HT-29 (cell line): ENCODE results near the gene RAD51B. TPM values are rescaled to one million over a fixed set of nuclear protein-coding genes. Genes with fewer than 3 reads are reported as not detected.

Experiments
- DNase-seq: peaks from one replicate; pipeline ENCODE4 v3.0.0-alpha.2; 2015; ENCODE audit warnings: low spot score
- total RNA-seq: library from RNA; depleted of rRNA; stranded (reverse); fragments of >200 nt; shearing (Covaris generic); gene quantifications from 2 replicates; pipeline ENCODE4 v1.2.3, GENCODE V29; 2014

RAD51B gene
- total RNA-seq, 1 experiment from 2014 or later: 5.9 TPM

DNA sequence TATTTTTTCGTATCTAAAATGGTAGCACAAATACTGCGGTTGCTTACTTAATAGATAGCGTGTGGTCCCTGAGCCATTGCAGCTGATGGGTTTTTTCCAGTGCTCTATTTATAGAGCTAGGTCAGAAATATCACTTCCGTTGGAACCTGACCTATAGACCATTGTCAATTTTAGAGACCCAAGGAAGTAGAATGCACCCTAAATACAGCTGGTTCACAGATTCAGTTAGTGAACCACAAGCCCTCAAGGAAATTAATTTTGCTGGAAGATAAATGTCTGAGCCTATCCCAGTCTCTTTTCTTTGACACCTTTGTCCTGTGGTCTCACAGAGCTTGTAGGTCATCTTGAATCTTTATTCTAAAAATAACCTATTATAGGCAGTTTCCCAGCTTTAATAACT is 582.3 kb downstream of the RAD51B start:
- DNase-seq: no peak

DNA sequence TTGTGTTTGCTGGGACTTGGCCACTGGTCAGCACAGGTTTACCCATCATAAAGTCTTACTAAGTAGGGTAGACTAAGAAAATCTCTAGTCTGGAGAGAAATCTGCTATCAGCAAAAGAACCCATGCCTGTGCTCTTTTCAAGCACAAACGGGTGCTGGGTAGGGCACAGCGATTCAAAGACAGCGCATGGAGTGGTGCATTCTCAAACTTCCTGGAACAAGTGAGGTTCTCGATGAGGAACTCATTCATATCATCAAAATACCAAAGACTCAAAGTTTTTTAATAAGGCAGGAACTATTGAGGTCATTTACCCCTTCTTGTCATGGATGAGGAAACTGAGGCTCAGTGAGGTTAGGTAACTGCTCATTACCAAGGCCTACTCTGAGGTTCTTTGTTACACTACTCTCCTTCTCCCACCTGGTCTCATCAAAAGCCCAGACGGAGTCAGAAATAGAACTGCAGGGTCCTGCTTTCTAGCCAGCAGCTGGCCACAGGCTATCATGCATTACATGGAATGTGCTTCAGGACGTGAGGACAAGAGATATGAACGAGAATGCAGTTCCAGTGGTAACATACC is 583.0 kb downstream of the RAD51B start:
- no peak for DNase-seq

DNA sequence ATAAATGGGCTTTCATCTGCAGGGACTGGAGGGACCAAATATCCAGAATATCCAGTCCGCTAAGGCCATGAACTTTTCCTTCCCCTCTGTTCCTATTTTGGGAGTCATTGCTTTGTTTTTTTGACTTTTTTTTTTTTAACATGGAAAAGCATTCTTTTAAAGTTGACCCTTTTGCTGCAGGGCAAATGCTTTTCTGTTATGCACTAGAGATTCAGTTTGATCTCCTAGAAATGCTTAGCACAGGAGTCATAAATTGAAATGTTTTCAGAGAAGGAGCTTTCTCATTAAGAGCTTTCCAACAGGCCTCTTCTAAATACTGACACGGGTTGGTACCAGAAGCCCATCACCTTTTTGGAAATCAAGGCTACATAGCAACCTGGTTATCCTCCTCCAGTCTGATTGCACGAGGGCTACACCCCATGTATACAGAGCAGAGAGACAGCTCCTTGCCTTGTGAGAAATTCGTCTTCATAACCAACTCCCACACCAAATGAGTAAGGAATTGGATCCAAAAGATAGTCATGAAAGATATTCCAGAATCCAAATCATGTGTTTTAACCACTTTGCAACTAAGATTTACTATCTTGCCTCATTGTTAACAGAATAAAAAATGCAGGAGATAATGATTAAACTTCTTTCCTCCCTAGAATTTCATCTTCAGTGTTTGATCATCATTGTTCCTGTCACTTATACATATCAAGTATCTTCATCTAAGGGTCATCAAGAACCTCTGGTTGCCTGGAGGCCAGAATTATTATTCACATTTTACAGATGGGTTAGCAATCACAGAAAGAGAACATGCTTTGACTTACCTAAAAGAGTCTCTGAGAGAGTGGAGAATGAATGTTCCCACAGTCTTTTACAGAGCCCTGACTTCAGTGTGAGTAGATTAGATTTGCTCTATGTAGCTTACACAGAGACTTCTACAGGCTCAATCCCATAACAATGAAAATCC is 583.9 kb downstream of the RAD51B start:
- no peak for DNase-seq

DNA sequence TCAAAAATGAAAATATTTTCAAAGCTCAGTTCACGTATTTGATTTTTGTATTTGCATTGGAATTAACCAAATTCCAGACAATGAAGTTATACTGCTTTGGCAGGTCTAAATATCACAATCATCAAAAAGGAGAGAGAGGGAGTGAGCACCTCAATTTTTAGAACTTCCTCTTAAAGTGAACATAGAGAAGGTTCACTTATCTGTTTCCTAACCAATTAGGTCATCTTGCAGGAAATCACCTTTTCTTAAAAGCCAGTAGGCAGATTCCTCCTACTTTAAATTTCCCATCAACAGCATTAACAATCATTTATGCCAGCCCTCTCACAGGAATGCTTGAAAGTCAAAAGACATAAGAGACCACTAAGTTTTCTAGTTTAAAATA is 584.6 kb downstream of the RAD51B start:
- DNase-seq: no peak

DNA sequence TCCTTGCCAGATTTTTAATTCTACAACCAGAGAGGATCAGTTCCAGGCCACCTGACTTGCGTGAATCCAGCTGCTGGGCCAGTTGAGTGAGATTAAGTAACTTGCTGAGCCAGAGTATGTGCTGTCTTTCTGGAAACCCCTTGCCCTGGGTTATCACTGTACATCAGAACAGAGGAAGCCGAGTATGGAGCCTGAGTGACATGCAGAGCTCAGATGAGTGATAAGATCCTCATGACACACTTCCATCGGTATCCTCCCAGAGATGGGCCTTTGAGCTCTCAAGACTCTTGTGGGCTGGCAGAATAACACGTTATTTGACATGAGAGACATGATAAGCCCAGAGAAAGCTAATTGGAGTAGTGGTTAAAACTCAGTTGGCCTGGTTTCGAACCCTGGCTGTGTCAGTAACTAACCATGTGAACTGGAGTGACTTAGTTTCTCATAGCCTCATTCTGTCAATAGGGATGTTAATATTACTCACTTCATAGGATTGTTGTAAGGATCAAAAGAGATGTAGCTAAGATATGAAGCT is 585.1 kb downstream of the RAD51B start:
- no peak for DNase-seq

DNA sequence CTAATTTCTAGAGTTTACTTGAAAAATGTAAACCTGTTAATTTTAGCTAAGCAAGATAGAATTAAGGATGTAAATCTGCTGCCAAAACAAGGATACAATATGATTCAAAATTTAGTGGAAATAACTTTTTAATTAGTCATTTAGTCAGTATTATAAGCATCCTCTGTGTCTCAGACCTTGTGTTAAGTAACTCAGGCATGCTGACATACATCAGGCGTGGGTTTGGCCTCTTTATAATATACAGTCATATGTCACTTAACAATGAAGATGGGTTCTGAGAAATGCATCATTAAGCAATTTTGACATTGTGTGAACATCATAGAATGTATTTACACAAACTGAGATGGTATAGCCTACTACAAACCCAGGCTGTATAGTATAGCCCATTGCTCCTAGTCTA is 586.4 kb downstream of the RAD51B start:
- DNase-seq: no peak

DNA sequence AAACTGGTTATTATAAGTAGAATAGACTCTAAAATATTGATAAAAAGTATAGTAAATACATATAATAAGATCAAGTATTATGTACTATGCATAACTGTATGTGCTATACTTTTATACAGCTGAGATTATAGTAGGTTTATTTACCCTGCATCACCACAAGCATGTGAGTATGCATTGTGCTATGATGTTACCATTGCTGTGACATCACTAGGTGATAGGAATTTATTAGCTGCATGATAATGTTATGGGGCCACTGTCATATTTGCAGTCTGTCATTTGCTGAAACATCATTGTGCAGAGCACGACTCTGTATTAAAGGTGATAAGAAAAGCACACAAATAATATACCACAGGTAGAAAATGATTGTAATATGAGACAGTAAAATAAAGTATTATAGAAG is 587.7 kb downstream of the RAD51B start:
- peak; percentile 22 for DNase-seq

DNA sequence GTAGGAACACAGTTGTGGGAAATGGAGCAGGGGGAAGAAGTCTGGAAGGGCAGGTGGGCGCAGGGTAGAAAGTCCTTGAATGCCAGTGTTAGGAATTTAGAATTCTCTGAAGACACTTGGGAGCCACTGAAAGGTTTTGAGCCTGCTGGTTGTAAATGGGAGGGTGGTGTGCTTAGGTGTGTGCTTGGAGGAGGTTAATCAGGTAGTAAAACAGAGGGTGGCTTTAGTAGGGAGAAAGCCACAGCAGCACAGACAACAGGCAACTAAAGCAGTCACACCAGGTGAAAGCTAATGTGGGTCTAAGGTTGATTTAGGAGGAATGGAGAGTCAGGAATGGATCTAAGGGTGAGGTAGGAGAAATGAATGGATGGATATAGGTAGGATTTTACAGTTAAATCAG is 588.2 kb downstream of the RAD51B start:
- peak; percentile 24 for DNase-seq

DNA sequence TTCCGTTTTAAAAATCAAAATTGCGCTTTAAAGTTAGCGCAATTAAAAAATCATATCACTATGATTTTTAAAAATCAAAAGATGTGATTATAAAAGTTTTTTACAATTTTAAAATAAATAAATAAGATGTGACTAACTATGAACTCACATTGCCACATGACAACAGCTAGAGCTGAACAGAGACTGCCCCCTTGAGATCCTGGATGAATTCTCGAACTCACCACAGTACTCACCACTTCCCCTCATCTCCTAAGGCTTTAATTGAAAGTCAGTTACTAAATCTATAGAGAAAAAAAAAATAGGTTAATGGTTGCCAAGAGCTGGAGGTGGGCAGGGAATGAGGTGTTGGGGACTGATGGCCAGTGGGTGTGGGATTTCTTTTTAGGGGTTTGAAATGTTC is 589.1 kb downstream of the RAD51B start:
- no peak for DNase-seq

DNA sequence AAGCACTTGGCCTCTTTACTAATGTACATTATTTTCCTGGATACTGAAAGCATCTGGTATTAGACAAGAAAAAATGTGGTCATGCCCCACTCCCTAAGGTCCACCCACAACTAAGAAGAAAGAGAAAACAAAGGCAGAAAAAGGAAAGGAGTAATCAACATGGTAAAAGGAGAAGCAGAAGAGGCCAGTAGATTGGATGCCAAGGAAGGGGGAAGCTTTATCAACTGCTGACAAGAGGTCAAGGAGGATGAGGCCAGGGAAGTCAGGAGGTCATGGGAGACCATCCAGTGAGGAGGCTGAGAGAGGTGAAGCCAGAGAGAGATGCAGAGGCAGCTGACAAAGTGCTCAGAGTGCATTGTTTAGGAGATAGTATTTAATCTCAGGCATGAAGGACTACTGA is 589.8 kb downstream of the RAD51B start:
- DNase-seq: no peak

DNA sequence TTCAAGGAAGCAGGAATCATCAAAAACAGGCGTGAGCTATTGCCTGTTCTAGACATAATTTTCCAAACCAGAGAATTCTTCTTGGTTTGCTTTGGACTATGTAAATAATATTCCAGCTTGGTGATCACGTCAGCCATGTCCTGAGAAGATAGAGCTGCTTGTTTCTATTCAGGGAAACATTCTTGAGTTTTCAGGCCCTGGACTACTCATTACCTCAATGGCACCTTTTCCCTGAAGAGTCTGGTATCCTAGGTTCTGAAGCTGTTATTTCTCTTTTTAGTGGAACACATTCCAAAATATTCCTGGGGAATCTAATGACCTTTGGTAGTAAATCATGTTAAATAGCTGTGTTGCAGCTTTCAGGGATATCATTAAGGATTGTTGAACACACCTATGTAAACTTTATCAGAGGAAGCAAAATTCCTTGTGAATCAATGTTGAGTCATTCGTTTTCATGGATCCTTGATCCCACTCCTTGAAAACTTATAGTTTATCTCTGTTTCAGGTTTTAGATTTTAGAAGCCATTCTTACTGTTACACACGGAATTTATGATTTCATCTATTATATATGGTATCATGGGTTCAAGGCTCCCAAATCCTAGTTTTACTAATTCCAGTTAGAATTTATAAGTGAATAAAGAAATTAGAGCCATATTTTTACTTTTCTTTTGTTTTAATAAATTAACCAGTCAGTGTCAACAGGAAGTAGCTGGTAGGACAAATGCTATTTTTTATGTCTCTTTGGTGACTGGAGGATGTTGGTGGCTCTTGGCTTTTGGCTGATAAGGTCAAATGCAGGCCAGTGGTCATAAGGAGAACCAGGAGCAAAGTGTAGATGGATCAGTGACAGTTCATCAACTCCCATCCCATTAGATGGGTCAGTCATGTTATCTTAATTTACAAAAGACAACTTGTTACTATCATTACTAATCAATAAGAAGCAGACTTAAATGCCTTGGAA is 593.2 kb downstream of the RAD51B start:
- peak; percentile 34 for DNase-seq

DNA sequence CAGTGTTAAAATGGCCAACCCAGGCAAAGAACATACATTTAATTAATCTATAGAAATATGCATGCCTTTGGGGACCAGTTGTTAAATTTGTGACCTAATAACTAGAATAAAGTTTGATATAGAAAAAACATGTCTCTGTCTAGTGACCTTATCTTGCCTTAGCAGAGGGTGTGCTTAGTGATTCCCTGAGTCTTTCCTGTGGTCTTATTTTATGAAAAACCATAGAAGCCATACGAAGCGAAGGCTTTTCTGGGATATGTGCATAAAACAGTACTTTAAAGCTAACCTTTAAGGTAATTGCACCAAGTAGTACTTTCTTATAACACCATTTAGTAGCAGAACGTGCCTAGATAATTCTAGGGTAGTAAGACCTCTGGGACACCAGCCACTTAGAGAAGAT is 593.9 kb downstream of the RAD51B start:
- no peak for DNase-seq

DNA sequence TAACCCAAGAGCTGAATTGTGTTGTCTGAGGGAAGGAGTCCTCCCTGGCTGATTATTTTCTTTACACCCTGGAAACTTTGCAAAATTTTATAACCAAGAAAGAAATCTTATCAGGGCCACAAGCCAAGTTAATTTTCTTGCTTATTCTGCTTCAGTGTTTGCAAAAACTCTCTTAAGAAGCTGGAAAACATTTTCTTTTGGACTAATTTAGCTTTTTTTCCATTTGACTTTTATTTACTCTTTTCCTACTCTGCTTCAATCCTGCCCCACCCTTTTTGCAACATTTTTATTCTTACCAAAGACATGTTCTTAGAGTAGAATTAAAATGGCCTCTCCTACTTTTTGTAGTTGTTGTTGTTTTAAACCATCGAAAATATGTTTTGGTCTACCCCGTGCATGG is 594.5 kb downstream of the RAD51B start:
- no peak for DNase-seq

DNA sequence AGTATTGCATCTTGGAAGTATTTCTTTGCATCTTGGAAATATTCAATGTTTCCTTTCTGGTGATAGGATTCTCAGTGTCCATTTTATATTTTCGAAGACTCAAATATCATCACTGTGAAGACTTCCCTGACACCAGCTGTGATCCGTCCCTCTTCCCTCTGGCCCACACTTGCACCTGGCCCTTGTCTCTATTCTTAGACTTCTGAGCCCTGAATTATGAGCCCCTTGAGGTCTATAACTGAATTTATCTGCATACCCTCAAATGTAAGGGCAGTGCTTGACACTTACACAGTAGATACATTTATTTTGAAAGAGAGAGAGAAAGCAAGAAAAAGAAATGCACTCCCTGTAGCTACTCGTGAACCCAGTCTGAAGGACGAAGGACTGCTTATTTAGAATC is 596.6 kb downstream of the RAD51B start:
- DNase-seq: no peak

DNA sequence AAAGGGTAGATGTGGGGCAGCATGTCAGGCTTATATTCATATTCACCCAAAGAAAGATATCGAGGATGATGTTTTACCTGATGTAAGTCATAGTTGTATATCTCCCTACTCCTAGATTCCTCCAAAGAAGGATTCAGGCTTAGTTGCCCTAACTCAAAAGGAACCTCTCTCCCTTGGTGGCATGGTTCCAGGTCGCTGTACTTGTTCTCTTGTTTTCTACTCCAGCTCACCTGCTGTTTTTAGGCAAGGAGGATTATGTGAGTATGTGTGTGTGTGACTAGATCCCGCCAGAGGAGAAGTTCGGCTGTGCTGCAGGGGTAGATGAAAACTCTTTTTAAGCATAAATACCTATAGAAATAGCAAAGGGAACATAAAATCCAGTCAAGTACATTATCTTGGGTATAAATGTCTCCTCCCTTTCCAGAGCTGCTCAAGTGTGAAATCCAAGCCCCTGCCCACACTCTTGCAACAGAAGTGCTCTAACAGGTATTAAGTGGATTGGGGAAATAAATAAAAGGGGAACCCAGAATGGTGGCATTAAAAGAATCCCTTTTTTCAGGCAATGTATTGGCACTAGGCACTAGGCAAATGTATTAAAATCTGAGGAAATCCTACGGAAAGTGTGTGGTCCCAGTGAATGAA is 597.6 kb downstream of the RAD51B start:
- DNase-seq: no peak

DNA sequence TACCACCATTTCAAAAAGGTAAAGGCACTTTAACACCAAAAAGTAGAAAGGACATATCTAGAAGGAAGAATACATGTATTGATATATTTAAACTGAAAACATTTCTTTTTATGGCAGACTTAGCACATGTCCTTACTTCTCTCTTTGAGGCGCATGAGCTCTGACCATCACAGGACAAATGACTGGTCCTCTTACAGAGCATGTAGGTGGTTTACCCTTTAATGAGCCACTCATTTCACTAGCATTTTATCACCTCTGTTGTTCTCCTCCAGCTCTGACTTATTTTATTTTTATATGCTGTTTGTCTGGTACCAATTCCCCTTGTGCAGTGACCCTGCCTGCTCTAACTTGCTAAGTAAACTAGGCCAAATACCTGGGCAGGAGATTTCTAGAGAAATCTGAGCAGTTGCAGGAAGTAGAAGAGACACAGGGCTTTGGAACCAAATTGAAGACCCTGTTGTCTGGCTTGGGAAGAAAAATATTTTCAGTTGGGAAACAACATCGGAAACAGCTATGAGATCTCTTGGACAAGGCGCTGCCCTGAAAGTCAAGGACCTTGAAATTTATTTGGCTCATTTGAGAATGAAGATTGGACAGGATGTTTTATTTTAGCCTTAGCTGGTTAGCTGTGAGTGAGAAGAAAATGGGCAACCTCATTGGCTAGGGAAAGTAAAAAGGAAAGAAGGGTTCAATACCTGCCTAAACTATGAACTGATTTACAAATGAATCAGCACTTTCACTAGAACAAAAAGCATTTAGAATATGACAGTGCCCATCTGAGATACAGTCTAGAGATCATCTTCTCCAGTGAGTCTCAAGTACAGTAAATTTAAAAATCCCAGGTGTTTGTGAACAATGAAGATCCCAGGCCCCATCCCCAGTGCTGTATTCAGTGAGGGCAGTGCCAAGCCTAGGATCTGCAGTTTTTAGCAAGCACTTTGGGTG is 598.9 kb downstream of the RAD51B start:
- no peak for DNase-seq

DNA sequence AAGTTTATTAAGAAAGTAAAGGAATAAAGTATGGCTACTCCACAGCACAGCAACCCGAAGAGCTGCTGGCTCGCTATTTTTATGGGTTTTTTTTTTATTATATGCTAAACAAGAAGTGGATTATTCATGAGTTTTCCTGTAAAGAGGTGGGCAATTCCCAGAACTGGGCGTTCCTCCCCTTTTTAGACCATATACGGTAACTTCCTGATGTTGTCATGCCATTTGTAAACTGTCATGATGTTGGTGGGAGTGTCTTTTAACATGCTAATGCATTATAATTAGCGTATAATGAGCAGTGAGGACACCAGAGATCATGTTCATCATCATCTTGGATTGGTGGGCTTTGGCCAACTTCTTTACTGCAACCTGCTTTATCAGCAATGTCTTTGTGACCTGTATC is 600.8 kb downstream of the RAD51B start:
- no peak for DNase-seq

DNA sequence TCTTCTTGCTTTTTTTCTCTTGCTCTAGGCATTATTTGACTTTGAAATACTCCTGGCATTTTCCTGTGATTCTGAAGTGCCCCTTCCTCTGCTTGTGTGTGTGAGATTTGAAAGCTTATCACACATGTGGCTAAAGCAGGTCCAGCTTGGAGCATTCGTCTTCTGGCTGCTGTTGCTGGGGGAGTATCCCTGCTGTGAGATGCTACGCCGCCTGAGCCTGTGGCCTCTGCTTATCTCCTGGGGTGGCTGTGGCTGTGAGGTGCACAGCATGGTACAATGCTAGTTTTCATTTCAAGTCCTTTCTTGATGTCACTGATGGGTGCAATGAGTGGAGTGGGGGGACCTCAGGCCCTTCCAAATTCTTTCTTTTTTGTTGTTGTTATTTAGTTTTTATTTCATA is 601.5 kb downstream of the RAD51B start:
- DNase-seq: no peak

DNA sequence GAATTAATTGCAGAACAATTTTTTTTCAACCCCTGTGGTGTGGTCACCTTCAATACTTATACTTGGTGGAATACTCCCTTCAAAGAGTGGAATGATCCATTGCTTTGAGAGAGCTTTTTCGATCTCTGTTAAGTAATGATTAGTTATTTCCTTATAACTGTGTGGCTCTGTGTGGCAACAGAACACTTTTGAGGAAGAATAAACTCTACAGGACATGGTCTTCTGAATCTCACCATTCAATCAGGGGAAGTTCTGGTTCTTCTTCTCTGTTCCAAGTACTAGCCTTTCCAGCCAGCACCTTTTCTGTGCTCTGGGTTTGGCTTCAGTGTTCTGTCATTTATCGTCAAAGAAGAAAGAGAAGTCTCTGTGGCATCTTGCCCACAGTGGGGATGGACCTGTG is 604.1 kb downstream of the RAD51B start:
- no peak for DNase-seq
